GM12864 (cell line): ENCODE results near the gene COX5B.
"Not testable (repeated sequence)": the region's sequence is repeated elsewhere in the genome, so short reads cannot be mapped to it uniquely, and the experiment has no call there.

Experiments used
- DNase-seq: peaks from one replicate; pipeline ENCODE4 v3.0.0-alpha.2; 2011; ENCODE audit warnings: low read depth
- H3K4me3 ChIP-seq: 2 replicates; pipeline ENCODE4 v1.5.1; 2011; ENCODE audit warnings: mild to moderate bottlenecking, low read depth, low read length, control low read depth
- TF ChIP-seq, protein P1 (sequence below): IDR thresholded peaks from 2 replicates; pipeline ENCODE4 v1.5.1; 2011; ENCODE audit warnings: low read depth, mild to moderate bottlenecking, moderate library complexity, low read length, control low read depth, inconsistent platforms; ENCODE audit errors: missing control alignments

The COX5B gene

DNA sequence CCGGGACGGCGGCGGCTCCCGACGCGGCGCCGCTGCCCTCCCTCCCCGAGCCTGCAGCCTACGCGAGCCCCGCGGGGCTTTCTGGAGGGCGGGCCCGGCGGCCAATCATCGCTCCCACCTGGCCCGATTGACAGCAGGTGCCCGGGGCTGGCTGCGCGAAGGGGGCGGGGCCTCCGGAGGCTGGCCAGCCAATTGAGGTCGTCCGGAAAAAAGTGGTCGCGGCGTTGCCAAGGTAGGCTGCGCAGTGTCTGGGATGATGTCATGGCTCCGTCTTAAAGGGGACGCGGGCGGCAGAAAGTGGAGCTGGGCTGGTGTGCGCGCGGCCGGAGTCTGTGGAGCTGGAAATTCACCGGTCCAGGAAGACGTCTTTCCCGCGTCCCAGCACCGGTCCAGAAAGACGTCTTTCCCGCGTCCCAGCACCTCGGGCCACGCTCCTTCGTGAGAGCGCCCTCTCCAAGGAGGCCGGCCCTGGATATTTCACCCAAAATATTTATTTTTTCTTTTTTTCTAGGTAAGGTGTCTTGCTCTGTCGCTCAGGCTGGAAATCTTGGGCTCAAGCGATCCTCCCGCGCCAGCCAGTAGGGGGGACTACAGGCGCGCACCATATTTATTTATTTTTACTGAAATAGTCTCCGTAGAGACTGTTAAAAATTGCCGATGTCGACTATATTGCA, 18.2 kb downstream of the COX5B start, which contains the start of gene ACTR1B:
TSS of gene ACTR1B (minus strand) at position 83 of the 674 bp plus-strand sequence. CDS start 154 bp downstream, outside the sequence.
- DNase-seq, result peak; percentile 96
- TF ChIP-seq, protein P1, sequence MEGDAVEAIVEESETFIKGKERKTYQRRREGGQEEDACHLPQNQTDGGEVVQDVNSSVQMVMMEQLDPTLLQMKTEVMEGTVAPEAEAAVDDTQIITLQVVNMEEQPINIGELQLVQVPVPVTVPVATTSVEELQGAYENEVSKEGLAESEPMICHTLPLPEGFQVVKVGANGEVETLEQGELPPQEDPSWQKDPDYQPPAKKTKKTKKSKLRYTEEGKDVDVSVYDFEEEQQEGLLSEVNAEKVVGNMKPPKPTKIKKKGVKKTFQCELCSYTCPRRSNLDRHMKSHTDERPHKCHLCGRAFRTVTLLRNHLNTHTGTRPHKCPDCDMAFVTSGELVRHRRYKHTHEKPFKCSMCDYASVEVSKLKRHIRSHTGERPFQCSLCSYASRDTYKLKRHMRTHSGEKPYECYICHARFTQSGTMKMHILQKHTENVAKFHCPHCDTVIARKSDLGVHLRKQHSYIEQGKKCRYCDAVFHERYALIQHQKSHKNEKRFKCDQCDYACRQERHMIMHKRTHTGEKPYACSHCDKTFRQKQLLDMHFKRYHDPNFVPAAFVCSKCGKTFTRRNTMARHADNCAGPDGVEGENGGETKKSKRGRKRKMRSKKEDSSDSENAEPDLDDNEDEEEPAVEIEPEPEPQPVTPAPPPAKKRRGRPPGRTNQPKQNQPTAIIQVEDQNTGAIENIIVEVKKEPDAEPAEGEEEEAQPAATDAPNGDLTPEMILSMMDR, result no peak

DNA sequence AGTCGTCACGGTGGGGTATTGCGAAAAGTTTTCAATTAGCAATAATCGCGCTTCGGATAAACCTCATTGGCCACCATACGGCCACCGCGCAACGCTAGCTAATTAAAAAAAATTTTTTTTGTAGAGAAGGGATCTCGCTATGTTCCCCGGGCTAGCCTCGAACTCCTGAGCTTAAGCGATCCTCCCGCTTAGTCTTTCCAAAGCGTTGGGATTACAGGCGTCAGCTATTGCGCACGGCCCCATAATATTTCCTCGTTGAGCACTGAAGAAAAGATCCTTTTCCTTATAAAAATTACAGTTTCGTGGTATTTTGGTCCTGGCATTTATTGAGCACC, 18.7 kb downstream of the COX5B start:
- H3K4me3 ChIP-seq, result peak overlapping the region; percentile 59
- TF ChIP-seq, protein P1, result no peak
- no peak for DNase-seq

More for the DNA sequence above, 18.2 kb downstream of the COX5B start, which contains the start of gene ACTR1B:
- peak within 1 kb of the TSS; percentile 70 for H3K4me3 ChIP-seq

DNA sequence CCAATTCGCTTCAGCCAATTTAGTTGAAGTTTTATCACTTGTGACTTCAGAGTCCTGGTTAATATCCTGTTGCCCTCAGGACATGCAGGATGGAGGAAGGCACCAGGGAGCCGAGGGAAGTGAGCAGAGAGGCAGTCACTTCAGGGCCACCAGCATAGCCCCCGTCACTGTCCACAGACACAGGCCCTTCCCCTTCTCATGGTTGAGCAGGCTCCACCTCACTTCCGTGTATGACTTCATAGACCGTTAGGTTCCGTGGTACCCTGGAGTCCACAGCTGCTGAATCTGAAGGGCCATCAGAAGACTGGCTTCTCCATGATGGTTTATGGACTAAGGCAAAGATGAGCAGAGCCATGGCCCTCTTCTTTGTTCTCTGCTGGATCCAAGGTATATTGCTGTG, 23.6 kb downstream of the COX5B start, which contains the start of gene C2orf92:
TSS of gene C2orf92 (plus strand) at position 266 of the 400 bp plus-strand sequence. CDS start at position 342, 76 bp downstream.
- no peak within 1 kb of the TSS for H3K4me3 ChIP-seq
- DNase-seq, result no peak
- TF ChIP-seq, protein P1, result no peak

DNA sequence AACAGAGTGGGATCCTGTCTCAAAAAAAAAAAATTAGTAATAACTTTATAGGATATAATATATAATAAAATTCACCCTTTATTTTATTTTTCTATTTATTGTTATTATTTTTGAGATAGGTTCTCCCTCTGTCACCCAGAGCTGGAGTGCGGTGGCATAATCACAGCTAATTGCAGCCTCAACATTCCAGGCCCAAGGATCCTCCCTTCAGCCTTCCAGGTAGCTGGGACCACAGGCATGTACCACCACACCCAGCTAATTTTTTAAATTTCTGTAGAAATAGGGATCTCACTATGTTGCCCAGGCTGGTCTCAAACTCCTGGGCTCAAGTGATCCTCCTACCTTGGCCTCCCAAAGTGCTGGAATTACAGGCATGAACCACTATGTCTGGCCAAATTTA, 24.6 kb downstream of the COX5B start:
- DNase-seq, result no peak
- TF ChIP-seq, protein P1, result no peak
- no peak overlapping the region for H3K4me3 ChIP-seq

DNA sequence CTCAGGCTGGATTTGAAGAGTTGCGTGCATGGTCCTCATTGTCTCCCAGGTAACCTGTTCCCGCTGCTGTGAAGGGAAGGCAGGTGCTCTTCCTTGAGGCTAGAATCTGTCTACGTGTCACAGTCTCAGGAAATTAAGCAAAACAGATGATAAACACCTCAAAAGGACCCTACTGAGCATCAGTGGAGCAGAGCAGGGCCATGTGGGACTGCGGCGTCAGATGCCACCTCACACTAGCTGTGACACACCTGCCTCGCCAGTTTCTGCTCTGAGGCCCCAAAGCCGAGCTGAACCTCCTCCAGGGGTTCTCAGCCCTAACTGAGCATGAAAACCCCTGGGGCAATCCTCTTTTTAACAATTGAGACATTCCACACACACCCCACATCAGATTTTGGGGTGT, 25.7 kb downstream of the COX5B start:
- TF ChIP-seq, protein P1, result no peak
- H3K4me3 ChIP-seq, result no peak overlapping the region
- no peak for DNase-seq

DNA sequence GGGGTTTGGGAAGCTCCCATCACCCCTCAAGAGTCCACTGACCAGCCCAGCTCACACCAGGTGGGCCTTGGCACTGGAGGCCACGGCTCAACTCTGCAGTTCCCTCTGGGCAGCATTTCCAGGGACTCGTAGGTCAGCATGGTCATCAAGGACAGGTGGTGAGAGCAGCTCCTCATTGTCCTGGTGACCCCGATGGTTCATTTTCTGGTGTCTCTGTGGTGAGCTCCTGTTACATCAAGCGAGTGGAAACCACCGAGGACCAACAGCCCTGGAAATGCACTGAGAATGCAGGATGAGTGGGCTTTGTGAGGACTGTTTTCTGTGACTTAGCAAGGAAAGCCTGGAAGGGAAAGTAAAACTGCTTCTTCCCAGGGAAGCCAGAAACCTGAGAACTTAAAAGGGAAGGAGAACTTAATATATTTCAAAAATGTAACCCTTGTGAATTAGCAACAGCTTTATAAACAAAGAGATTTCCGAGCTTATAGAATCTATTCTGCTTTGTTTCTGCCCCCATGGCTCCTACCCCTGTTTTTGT, 26.8 kb downstream of the COX5B start:
- not testable (repeated sequence) for DNase-seq, H3K4me3 ChIP-seq

DNA sequence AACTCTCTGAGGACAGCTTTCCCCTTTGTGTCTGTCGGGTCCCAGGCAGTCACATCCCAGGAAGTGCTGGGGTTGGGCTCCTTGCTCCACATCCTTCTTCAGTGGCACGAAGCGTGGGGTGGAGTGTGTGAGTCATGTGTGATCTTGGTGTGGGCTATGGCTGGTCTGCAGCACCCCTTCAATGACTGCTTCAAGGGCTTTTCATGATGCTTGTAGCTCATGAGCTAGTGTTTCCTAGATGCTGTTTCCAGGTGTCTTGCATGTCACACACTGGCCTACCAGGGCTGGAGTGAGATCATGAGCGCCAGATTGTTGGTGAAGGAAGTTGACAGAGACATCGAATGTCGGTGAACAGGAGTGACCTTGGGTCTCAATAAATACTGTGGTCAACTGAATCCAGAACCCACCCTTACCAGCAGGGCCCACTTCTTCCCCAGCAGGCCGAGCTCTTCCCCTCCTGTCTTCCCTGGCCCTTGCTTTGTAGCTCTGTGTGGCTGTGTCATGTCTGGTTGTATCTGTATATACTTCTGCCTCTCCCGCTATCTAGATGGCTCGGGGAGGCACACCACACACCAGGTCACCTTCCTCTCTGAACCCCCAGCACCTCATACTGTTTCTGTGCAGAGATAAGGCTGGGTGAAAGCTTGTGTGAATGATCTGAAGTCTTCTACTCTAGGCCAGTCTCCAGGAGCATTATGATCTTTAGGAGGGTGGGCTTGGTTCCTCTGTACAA, 27.5 kb downstream of the COX5B start:
- TF ChIP-seq, protein P1, result no peak
- DNase-seq, result no peak
- H3K4me3 ChIP-seq, result no peak overlapping the region
